ENCODE results near the gene RPRML. TPM values are rescaled to one million over a fixed set of nuclear protein-coding genes. Genes with fewer than 3 reads are reported as not detected.
"Not testable (repeated sequence)": the region's sequence is repeated elsewhere in the genome, so short reads cannot be mapped to it uniquely, and the experiment has no call there.

Gene RPRML
- total and polyA plus RNA-seq, 8 donors: not detected

DNA sequence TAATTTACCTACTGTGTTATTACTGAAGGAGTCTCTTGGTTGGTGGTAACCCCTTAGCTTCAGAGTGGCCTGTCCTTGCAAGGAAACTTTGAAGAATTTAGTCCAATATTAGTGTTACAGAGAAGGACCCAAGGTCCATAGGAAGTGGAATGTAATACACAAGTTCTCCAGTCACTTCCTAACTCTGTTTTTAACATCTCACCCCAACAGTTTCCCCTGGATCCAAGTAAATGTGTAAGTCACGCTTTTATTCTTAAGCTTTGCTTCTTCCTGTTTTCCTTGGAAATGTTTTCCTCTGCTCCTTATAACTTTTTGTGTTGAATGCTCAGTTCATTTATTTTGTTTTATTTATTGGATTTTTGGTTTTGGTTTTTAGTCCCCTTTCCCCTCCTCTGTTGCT is 25.9 kb upstream of the RPRML start:
- intact Hi-C loops (cut with DNase I): no loop called here
- H3K4me1 ChIP-seq: no peaks in the 10 kb centered on the region
- ATAC-seq (no peak), DNase-seq (no peak)
- no peaks in the 10 kb centered on the region for H3K27me3 ChIP-seq
- no peak overlapping the region for H3K27ac ChIP-seq
- H3K9me3 ChIP-seq: no peaks in the 10 kb centered on the region
- TF ChIP-seq, protein P1, sequence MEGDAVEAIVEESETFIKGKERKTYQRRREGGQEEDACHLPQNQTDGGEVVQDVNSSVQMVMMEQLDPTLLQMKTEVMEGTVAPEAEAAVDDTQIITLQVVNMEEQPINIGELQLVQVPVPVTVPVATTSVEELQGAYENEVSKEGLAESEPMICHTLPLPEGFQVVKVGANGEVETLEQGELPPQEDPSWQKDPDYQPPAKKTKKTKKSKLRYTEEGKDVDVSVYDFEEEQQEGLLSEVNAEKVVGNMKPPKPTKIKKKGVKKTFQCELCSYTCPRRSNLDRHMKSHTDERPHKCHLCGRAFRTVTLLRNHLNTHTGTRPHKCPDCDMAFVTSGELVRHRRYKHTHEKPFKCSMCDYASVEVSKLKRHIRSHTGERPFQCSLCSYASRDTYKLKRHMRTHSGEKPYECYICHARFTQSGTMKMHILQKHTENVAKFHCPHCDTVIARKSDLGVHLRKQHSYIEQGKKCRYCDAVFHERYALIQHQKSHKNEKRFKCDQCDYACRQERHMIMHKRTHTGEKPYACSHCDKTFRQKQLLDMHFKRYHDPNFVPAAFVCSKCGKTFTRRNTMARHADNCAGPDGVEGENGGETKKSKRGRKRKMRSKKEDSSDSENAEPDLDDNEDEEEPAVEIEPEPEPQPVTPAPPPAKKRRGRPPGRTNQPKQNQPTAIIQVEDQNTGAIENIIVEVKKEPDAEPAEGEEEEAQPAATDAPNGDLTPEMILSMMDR (IDR thresholded peaks at IDR 0.05): no peak
- H3K36me3 ChIP-seq: no peaks in the 10 kb centered on the region
- no peak overlapping the region for H3K4me3 ChIP-seq

DNA sequence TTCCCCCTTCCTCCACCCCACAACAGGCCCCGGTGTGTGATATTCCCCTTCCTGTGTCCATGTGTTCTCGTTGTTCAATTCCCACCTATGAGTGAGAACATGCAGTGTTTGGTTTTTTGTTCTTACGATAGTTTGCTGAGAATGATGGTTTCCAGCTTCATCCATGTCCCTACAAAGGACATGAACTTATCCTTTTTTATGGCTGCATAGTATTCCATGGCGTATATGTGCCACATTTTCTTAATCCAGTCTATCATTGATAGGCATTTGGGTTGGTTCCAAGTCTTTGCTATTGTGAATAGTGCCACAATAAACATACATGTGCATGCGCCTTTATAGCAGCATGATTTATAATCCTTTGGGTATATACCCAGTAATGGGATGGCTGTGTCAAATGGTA is 24.8 kb upstream of the RPRML start:
- H3K4me3 ChIP-seq; H3K27ac ChIP-seq; H3K9me3 ChIP-seq; H3K36me3 ChIP-seq; H3K4me1 ChIP-seq; intact Hi-C loops (cut with DNase I); DNase-seq; H3K27me3 ChIP-seq; ATAC-seq: not testable (repeated sequence)

DNA sequence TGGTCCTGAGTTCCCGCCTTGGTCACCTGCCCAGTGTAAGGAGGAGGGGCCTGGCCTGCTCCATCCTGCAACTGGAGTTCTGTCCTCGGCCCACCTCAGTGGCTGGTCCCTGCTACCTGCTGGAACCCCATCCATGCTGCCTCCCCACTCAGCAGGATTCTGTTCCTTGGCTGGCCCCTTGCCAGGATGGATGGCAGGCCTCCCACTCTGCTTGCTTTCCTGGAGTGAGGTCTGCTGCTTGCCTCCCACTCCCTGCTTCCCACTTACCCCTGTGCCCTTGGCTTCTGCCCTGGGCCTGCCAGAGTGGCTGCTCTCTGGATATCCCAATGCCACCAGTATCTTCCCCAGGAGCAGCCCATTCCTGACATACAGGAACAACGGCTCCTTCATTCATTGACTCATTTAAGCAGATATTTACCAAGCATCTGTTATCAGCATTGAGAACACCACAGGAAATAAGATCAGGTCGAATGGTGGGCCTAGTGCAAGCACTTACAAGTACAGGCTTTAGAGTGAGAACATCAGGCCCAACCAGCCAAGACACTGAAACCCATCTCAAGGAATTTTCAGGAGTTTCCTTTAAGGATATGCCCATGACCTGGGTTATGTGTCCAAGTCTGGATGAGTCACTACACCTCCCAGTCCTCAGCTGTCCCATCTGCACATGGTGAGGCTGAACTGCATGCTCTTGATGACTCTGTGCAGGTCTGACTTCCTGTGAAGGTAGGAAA is 17.0 kb upstream of the RPRML start:
- Histone ChIP-seq H3K9me3 (no peaks in the 10 kb centered on the region), H3K4me1 (no peaks in the 10 kb centered on the region), H3K27me3 (no peaks in the 10 kb centered on the region), H3K27ac (no peak overlapping the region), H3K36me3 (no peaks in the 10 kb centered on the region), H3K4me3 (no peak overlapping the region)
- intact Hi-C loops (cut with DNase I): loop anchor here (5.0 to 10.0 kb wide), 2 partner anchors 51 to 159 kb away; no protein-coding TSS in a partner anchor
- ATAC-seq (no peak), DNase-seq (no peak)
- TF ChIP-seq, protein P1 (IDR thresholded peaks at IDR 0.05): no peak

DNA sequence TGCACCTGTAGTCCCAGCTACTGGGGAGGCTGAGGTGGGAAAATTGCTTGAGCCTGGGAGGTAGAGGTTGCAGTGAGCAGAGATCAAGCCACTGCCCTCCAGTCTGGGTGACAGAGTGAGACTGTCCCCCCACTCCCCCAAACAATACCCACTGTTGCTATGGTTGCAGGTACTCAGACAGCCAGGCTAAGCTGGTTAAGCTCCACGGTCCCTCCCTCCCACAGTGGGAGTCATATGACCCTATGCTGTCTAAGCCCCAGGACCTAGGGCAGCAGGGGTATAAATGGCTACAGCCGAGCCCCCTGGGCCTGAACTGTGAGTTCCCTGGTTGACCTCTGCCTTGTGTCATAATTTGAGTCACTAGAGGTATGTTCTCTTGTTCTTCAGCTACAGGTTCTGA is 15.9 kb upstream of the RPRML start:
- Histone ChIP-seq H3K4me3 (no peak overlapping the region), H3K9me3 (no peaks in the 10 kb centered on the region), H3K27me3 (no peaks in the 10 kb centered on the region), H3K27ac (no peak overlapping the region), H3K4me1 (no peaks in the 10 kb centered on the region), H3K36me3 (no peaks in the 10 kb centered on the region)
- TF ChIP-seq, protein P1 (IDR thresholded peaks at IDR 0.05): no peak
- intact Hi-C loops (cut with DNase I): loop anchor here (5.0 to 10.0 kb wide), 2 partner anchors 50 to 158 kb away; no protein-coding TSS in a partner anchor
- ATAC-seq: no peak
- no peak for DNase-seq

DNA sequence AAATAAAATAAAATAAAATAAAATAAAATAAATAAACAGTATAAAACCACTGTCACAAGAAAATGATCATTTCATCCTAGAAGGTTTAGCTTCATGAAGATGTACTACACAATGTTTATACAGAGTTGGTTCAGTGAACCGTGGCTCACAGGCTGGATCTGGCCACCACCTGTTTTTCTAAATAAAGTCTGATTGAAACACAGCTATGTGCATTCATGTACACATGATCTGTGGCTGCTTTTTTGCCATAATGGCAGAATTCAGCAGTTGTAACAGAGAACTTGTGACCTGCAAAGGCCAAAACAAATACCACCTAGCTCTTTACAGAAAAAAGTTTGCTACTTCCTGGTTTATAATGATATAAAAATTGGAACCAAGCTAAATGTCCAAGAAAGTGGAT is 12.6 kb upstream of the RPRML start:
- no peak for DNase-seq
- Histone ChIP-seq H3K27ac (no peak overlapping the region), H3K36me3 (no peaks in the 10 kb centered on the region), H3K9me3 (no peaks in the 10 kb centered on the region), H3K4me3 (no peak overlapping the region), H3K27me3 (no peaks in the 10 kb centered on the region), H3K4me1 (no peaks in the 10 kb centered on the region)
- TF ChIP-seq, protein P1 (IDR thresholded peaks at IDR 0.05): no peak
- intact Hi-C loops (cut with DNase I): loop anchor here in 1 of 2 donors (10.0 kb wide), 1 partner anchor 47 kb away; no protein-coding TSS in a partner anchor
- no peak for ATAC-seq

Data from left lung (tissue), 10 donors.